Keratinocyte (primary cell): ENCODE data around the gene TIMM50. TPM values are rescaled to one million over a fixed set of nuclear protein-coding genes. Genes with fewer than 3 reads are reported as not detected.

ENCODE experiments used
- DNase-seq: peaks from one replicate; pipeline ENCODE4 v3.0.0-alpha.2; 2011; ENCODE audit warnings: low read depth, missing footprints, low spot score
- FAIRE-seq: peaks from 2 replicates; lab custom pipeline; 2011; peaks lifted over from hg19 to GRCh38; lab: Jason Lieb, UNC
- H2AFZ ChIP-seq: 2 replicates; pipeline ENCODE4 v1.6.0; 2012; ENCODE audit warnings: low read length, control low read depth, inconsistent platforms; ENCODE audit not compliant: control insufficient read depth
- H3K27ac ChIP-seq: 2 replicates; pipeline ENCODE4 v1.5.1; 2011; ENCODE audit warnings: low read length; ENCODE audit not compliant: control insufficient read depth, insufficient read depth
- H3K27me3 ChIP-seq: 3 replicates; pipeline ENCODE4 v1.6.0; 2011; ENCODE audit warnings: low read length; ENCODE audit not compliant: control insufficient read depth, insufficient read depth; ENCODE audit errors: extremely low read depth
- H3K36me3 ChIP-seq, 2 experiments: 2 replicates in 1 of 2; 3 replicates in 1 of 2; pipeline ENCODE4 v1.5.1; 2011; ENCODE audit warnings: low read length in 2 of 2, mild to moderate bottlenecking in 1 of 2; ENCODE audit not compliant: control insufficient read depth in 2 of 2, insufficient read depth in 2 of 2; ENCODE audit errors: extremely low read depth in 1 of 2
- H3K4me1 ChIP-seq: 3 replicates; pipeline ENCODE4 v1.5.1; 2011; ENCODE audit warnings: low read length; ENCODE audit not compliant: control insufficient read depth, insufficient read depth; ENCODE audit errors: extremely low read depth
- H3K4me2 ChIP-seq: 3 replicates; pipeline ENCODE4 v1.6.0; 2011; ENCODE audit warnings: low read depth, low read length; ENCODE audit not compliant: control insufficient read depth, insufficient read depth; ENCODE audit errors: extremely low read depth
- H3K4me3 ChIP-seq, 3 experiments: fragments of 200-600 bp in 1 of 3; sonication (generic) in 1 of 3; 2 replicates in 2 of 3; 3 replicates in 1 of 3; pipeline ENCODE4 v1.5.1; 2011 to 2016; ENCODE audit warnings: low read length in 3 of 3, mild to moderate bottlenecking in 3 of 3, control low read depth in 2 of 3, inconsistent platforms in 1 of 3, low read depth in 1 of 3, mixed read lengths in 1 of 3, mixed run types in 1 of 3, moderate library complexity in 1 of 3; ENCODE audit not compliant: control insufficient read depth in 2 of 3, insufficient read depth in 2 of 3; ENCODE audit errors: extremely low read depth in 1 of 3
- H3K79me2 ChIP-seq: 2 replicates; pipeline ENCODE4 v1.6.0; 2012; ENCODE audit warnings: low read length; ENCODE audit not compliant: control insufficient read depth, insufficient read depth
- H3K9ac ChIP-seq: 3 replicates; pipeline ENCODE4 v1.6.0; 2011; ENCODE audit warnings: low read length; ENCODE audit not compliant: control insufficient read depth, insufficient read depth; ENCODE audit errors: extremely low read depth
- H3K9me1 ChIP-seq: 3 replicates; pipeline ENCODE4 v1.6.0; 2011; ENCODE audit warnings: low read length; ENCODE audit not compliant: control insufficient read depth, insufficient read depth; ENCODE audit errors: extremely low read depth
- H3K9me3 ChIP-seq: 2 replicates; pipeline ENCODE4 v1.5.1; 2012; ENCODE audit warnings: low read depth, low read length; ENCODE audit not compliant: control insufficient read depth
- H4K20me1 ChIP-seq: 3 replicates; pipeline ENCODE4 v1.6.0; 2011; ENCODE audit warnings: low read length; ENCODE audit not compliant: control insufficient read depth, insufficient read depth; ENCODE audit errors: extremely low read depth
- CTCF ChIP-seq, 3 experiments: IDR thresholded peaks in 1 of 3; conservative IDR thresholded peaks in 1 of 3; optimal IDR thresholded peaks in 1 of 3; 2 replicates in 2 of 3; 3 replicates in 1 of 3; pipeline versions ENCODE3 to v1.5.1; 2011; ENCODE audit warnings: low read length in 3 of 3, mild to moderate bottlenecking in 3 of 3, moderate library complexity in 2 of 3, control low read depth in 1 of 3, inconsistent platforms in 1 of 3; ENCODE audit not compliant: insufficient read depth in 2 of 3; ENCODE audit errors: extremely low read depth in 1 of 3
- EZH2 ChIP-seq: IDR thresholded peaks from one replicate; pipeline ENCODE4 v1.6.1; 2012; ENCODE audit warnings: inconsistent platforms, mild to moderate bottlenecking, low read length, moderate library complexity
- dilution Hi-C: fragments of 300-500 bp; cut with MboI; formaldehyde crosslinking; loops from one replicate; pipeline ENCODE4 v1.7.0; 2020; ENCODE audit warnings: low sequenced_read_pairs; ENCODE audit not compliant: extremely low pct_ligation_motif_present
- polyA plus RNA-seq, 5 experiments: library from polyadenylated mRNA; depleted of rRNA in 3 of 5; stranded (reverse) in 3 of 5; stranded (forward) in 1 of 5; unstranded in 1 of 5; fragments of >200 nt; gene quantifications; 1 replicate in 1 of 5; 2 replicates in 3 of 5; 3 replicates in 1 of 5; pipeline versions ENCODE4 v1.2.1 to v1.2.3, GENCODE V29; 2011 to 2012; ENCODE audit warnings: missing spikeins in 2 of 5, low read depth in 1 of 5, low replicate concordance in 1 of 5

The TIMM50 gene
- polyA plus RNA-seq, 1 donor (not counting 4 experiments of a cell fraction or from before 2014, with no cell fraction given): 85.5 TPM

DNA sequence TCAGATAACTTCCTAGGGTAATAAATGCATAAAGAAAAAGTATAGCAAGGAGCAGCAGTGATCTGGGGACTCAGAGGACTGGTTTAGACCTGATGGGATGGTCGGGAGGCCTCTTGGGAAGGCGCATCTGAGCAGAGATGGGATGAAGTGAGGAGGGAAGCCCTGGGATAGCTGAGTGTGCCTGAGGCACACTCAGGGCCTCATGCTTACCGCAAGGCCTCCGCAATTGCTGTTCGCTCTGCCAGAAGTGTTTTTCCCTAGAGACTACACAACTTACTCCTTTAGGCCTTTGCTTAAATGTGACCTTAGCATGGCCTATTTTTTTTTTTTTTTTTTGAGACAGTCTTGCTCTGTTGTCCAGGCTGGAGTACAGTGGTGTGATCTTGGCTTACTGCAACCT is 14.0 kb downstream of the TIMM50 start:
- H3K27me3 ChIP-seq: peaks cover 25% of the 10 kb centered on the region
- TF ChIP-seq EZH2: no peak
- no peak overlapping the region for H3K4me3 ChIP-seq
- DNase-seq (no peak), FAIRE-seq (no peak)
- H3K9me3 ChIP-seq: no peaks in the 10 kb centered on the region
- H4K20me1 ChIP-seq: no peaks in the 10 kb centered on the region
- no peak overlapping the region for H3K27ac ChIP-seq
- no peak overlapping the region for H2AFZ ChIP-seq
- H3K79me2 ChIP-seq: no peaks in the 10 kb centered on the region
- no peak overlapping the region for H3K9ac ChIP-seq
- no peak overlapping the region for H3K4me2 ChIP-seq
- peaks cover 10% of the 10 kb centered on the region for H3K4me1 ChIP-seq
- H3K9me1 ChIP-seq: no peaks in the 10 kb centered on the region
- peaks cover 8 to 14% of the 10 kb centered on the region in 2 experiments for H3K36me3 ChIP-seq
- dilution Hi-C loops: no loop called here

DNA sequence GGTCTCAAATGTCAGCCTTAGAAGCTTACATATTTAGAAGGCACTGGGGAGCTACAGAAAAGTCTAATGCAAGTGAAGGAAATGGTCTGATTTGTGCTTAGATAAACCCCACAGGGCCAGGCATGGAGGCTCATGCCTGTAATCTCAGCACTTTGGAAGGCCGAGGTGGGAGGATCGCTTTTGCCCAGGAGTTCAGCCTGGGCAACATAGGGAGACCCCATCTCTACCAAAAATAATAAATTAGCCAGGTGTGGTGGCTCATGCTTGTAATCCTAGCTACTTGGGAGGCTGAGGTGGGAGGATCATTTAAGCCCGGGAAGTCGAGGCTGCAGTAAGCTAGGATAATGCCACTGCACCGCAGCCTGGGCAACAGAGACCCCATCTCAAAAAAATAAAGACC is 15.4 kb downstream of the TIMM50 start:
- Histone ChIP-seq H3K79me2 (no peaks in the 10 kb centered on the region), H2AFZ (no peak overlapping the region), H4K20me1 (no peaks in the 10 kb centered on the region), H3K9ac (no peak overlapping the region), H3K36me3 (peaks cover 3 to 6% of the 10 kb centered on the region in 2 experiments), H3K4me3 (no peak overlapping the region), H3K4me1 (peaks cover 10% of the 10 kb centered on the region), H3K27ac (no peak overlapping the region), H3K4me2 (no peak overlapping the region), H3K9me3 (no peaks in the 10 kb centered on the region), H3K27me3 (peaks cover 36% of the 10 kb centered on the region), H3K9me1 (no peaks in the 10 kb centered on the region)
- dilution Hi-C loops: no loop called here
- FAIRE-seq (no peak), DNase-seq (no peak)
- TF ChIP-seq CTCF (optimal IDR thresholded peaks at IDR 0.05 in 1 of 3, IDR thresholded peaks at IDR 0.05 in 1 of 3, conservative IDR thresholded peaks at IDR 0.05 in 1 of 3; ENCODE audit: extremely low read depth in 1 of 3, insufficient read depth in 2 of 3, low read length in 3 of 3) (no peak), EZH2 (no peak)

DNA sequence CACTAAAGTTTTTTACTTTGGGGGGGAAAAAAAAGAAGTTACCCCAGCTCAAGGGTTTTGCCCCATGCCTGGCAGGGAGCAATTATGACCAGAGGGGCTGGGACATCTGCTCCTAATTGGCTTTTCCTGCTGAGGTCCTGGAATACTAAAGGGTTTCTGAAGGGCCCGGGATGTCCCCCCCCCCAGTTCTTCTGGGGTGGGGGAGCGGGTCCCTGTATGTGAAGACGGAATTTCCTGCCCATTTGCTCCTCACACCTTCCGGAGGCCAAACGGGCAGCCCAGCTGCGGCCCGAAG is 17.0 kb downstream of the TIMM50 start:
- Histone ChIP-seq H3K9ac (no peak overlapping the region), H3K9me3 (no peaks in the 10 kb centered on the region), H3K36me3 (no peaks in the 10 kb centered on the region), H2AFZ (no peak overlapping the region), H3K4me3 (no peak overlapping the region), H3K9me1 (no peaks in the 10 kb centered on the region), H3K79me2 (no peaks in the 10 kb centered on the region), H3K27me3 (peaks cover 36% of the 10 kb centered on the region), H4K20me1 (no peaks in the 10 kb centered on the region), H3K27ac (no peak overlapping the region), H3K4me2 (peak overlapping the region; percentile 79), H3K4me1 (peaks cover 10% of the 10 kb centered on the region)
- DNase-seq (no peak), FAIRE-seq (no peak)
- no peak for TF ChIP-seq EZH2
- no peak for TF ChIP-seq CTCF (optimal IDR thresholded peaks at IDR 0.05 in 1 of 3, IDR thresholded peaks at IDR 0.05 in 1 of 3, conservative IDR thresholded peaks at IDR 0.05 in 1 of 3; ENCODE audit: extremely low read depth in 1 of 3, insufficient read depth in 2 of 3, low read length in 3 of 3)
- dilution Hi-C loops: no loop called here
